Hindlimb muscle (tissue), 1 donor: ENCODE data around the gene AURKB. TPM values are rescaled to one million over a fixed set of nuclear protein-coding genes. Genes with fewer than 3 reads are reported as not detected.
A peak's percentile ranks its signal among the peaks of the same experiment; 100 is the strongest.

Source experiments
- DNase-seq: peaks from one replicate; pipeline ENCODE4 v3.0.0-alpha.2; 2013
- polyA plus RNA-seq: library from polyadenylated mRNA; unstranded; fragments of 120-200 nt; gene quantifications from one replicate; pipeline ENCODE4 v1.2.1, GENCODE V29; 2013; ENCODE audit not compliant: insufficient read length

The AURKB gene
- polyA plus RNA-seq, 1 donor, result 14.9 TPM

DNA sequence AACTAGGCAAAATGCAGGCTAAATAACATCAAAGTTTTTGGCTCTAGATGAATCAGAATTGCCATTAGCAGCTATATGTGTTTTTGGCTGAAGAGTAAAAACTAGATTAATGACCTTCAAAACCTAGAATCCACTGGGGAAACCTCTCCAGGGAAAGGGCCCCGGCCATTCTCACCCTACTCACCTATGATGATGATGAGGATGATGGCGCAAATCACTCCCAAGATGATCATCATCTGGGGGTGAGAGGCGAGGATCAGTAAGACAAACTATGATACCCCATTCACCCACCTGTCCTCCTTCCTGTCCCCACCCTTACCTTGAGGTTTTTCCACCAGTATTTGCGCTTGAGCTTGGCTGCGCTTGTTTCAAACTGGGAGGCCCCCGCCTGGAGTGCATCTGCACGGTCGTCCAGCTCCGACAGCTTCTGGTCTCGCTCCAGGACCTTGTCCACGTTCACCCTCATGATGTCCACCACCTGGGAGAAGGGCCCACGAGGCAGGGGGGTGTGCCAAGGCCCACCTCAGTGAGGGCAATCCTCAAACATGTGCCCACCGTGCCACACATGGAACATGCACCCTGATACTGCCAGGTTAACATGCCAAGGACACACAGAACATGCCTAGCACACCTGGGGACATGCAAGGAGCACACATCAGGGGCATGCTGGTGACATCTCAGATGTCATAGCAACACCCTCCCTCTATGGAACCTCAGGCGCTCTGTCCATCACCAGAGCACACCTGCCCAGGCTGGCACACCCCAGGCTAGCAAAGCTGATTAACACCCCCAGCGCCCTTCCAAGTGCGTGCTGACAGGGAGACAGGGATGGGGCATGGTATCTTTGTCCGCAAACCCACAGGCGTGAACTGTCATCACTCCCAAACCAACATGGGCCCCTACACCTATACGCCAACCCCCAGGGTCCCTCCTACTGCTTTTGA is 48.8 kb downstream of the AURKB start:
- DNase-seq, result no peak

DNA sequence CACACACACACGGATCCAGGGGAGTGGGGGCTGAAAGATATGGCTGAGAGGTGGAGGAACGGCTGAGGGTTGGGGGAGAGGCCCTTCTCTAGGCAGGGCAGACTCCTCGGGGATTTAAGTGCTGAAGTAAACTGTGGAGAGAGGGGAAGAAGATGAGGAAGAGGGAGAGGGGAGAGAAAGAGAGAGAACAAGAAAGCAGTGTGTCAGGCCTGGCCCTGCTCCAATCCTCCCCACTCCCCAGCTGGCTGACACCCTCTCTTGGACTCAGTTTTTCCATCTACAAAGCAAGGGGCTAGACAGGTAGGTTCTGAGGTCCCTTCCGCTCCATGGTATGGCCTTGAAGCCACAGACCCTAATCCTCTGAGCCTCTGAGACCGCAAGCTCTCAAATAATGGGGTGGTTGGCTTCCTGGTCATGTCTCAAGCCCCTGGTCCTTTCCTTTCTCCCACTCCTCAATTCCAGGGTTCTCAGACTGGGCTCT is 49.6 kb downstream of the AURKB start:
- DNase-seq, result no peak

- DNase-seq, result no peak
These were observed 50.2 kb downstream of the AURKB start for GRCh38 chr17:8160224-8160577.

DNA sequence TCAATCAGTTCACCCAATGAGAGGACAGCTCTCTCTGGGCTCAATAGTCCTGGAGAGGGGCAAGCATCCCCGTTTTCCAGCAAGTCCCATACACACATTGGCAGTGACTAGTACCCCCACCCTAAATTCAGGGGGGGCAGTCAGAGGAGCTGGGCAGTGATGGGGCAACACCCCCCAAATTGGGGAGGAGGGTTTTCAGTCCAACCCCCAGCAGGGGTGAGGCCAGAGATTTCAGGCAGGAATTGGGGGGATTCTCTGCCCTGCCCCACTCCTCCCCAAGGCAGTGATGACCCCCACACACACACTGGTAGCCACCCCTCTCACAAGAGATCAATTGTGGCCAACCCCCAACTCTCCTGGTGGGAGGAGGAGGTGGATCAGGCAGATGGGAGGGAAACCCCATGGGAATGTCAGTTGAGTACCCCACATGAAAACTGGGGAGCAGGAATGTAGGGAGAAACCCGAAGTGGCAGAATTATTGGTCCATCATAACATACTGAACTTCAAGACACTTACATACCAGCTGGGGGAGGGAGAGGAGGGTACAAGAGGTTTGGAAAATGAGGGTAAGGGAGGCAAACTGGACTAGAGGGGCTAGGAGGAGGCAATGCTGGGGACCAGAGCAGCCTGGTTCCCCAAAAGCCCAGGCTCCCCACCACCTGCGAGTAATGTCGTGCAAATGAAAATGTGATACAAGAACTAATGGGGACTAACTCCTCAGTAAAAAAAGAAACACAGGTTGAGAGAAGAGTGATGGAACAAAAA is 50.7 kb downstream of the AURKB start:
- DNase-seq, result no peak

GRCh38 chr17:8159032-8159400 is 51.4 kb downstream of the AURKB start:
- DNase-seq, result no peak

DNA sequence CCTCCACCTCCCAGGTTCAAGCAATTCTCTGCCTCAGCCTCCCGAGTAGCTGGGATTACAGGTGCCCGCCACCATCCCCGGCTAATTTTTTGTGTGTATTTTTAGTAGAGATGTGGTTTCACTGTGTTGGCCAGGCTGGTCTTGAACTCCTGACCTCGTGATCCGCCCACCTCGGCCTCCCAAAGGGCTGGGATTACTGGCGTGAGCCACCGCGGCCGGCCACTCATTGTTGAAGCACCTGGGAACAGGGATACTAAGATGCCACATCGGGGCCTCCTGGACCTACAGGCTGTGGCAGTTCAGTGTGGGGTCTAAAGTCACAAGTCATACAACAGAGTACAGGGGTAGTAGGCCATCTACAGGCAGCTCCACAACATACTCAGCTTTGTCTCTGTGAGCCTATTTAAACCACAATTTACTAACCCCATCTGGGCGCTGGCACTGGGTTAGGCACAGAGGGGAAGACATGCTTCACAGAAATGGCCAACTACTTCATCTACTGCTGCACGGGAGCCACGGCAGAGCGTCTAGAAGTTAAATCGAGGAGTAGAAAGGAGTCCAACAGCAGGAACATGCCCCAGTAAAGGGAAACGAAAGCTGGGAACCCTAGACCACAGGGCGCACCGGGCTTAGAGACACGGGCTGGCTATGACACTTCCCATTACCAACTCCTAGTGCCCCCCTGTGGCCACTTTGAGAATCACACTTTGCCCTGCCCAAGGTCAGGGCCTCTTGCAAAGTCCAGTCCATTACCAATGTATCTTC is 51.9 kb downstream of the AURKB start:
- peak; percentile 88 for DNase-seq

DNA sequence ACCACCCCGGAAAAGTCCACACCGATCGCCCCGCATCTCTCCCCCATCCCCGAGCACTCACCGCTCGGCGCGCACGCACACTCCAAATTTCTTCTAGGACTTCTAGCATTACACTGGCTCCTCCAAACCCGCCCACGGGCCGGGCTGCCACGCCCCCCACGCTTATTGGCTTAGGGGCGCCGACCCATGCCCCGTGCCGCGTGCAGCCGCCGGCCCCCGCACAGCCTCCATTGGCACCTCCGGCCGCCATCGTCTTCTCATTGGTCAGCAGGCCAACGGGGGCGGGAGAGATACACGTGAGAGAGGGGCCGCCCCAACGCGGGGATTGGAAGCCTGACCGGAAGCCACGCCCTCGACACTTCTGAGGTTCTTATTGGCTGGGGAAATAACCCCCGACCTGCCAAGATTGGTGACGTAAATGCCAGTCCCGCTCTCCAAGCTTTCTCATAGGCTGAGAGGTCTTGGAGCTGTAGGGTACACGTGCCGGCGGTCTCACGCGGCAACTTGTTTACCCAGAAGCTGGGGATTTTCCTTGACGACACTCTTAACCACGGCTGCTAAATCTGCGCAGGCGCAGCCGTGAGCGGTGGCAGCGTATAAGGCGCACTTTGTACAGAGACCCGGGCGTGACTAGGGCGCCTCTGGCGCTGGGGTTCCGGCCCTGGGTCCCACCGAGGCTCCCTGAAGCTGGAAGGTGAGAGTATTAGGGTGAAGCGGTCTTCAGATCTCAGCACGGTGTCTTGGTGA is 54.0 kb downstream of the AURKB start:
- peak; percentile 100 for DNase-seq

DNA sequence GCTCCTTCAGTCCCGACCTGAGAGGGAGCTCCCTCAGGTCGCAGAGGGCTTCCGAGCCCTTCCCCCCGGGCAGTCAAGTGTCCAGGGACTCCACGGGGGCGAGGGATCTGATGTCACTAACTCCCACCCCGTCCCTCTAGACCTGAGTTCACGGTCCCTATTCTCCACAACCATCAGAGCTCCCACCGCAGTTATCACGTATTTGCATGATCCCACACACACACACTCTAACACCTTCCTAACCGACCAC is 54.5 kb downstream of the AURKB start:
- DNase-seq, result no peak

- DNase-seq, result no peak
These were observed 55.0 kb downstream of the AURKB start for GRCh38 chr17:8155231-8155995.

Other genes starting within 250 kb of the AURKB start
- gene GUCY2D, start 208.0 kb downstream of the AURKB start, polyA plus RNA-seq, result 0.15 TPM
- 2.2 TPM for gene ALOX15B, start 171.5 kb downstream of the AURKB start, polyA plus RNA-seq
- not detected for gene ALOX12B, start 122.9 kb downstream of the AURKB start, polyA plus RNA-seq
- gene ALOXE3, start 92.1 kb downstream of the AURKB start, polyA plus RNA-seq, result not detected
- gene HES7, start 86.5 kb downstream of the AURKB start, polyA plus RNA-seq, result 0.21 TPM
- gene PER1, start 58.2 kb downstream of the AURKB start, polyA plus RNA-seq, result 72.6 TPM
- gene VAMP2, start 47.6 kb downstream of the AURKB start, polyA plus RNA-seq, result 68.4 TPM
- 5.5 TPM for gene TMEM107, start 34.2 kb downstream of the AURKB start, polyA plus RNA-seq
- 5.5 TPM for gene BORCS6, start 20.4 kb downstream of the AURKB start, polyA plus RNA-seq
- gene CTC1, start 37.5 kb upstream of the AURKB start, polyA plus RNA-seq, result 19.5 TPM
- 34.9 TPM for gene PFAS, start 38.7 kb upstream of the AURKB start, polyA plus RNA-seq
- 21.0 TPM for gene RANGRF, start 78.1 kb upstream of the AURKB start, polyA plus RNA-seq
- 1.5 TPM for gene SLC25A35, start 84.8 kb upstream of the AURKB start, polyA plus RNA-seq
- 14.8 TPM for gene ARHGEF15, start 99.7 kb upstream of the AURKB start, polyA plus RNA-seq
- not detected for gene ODF4, start 129.3 kb upstream of the AURKB start, polyA plus RNA-seq
- 2,898 TPM for gene RPL26, start 172.6 kb upstream of the AURKB start, polyA plus RNA-seq
- 0.09 TPM for gene RNF222, start 187.3 kb upstream of the AURKB start, polyA plus RNA-seq
- 41.9 TPM for gene NDEL1, start 225.3 kb upstream of the AURKB start, polyA plus RNA-seq